PC-3 (cell line): ENCODE data around the gene RPS5. TPM values are rescaled to one million over a fixed set of nuclear protein-coding genes. Genes with fewer than 3 reads are reported as not detected.

Experiments
- ATAC-seq: fragments of 200-7000 bp; cut with Tn5 transposase; 2 replicates; pipeline ENCODE4 v1.9.1; 2020; ENCODE audit warnings: mild to moderate bottlenecking, moderate library complexity
- BruUV-seq: library from RNA; stranded (reverse); fragments of 400-500 nt; replicated peaks from 2 replicates; lab custom pipeline; 2021; lab: Mats Ljungman, UMichigan
- CTCF ChIA-PET: fragments of 300-600 bp; sonication (Branson Sonifier 250); formaldehyde crosslinking; loops from one replicate; lab custom pipeline; 2022; ENCODE audit warnings: antibody characterized with exemption; lab: Charles Lee
- POLR2A ChIA-PET: fragments of 300-600 bp; sonication (Branson Sonifier 250); formaldehyde crosslinking; loops from one replicate; lab custom pipeline; 2022; ENCODE audit warnings: antibody characterized with exemption; ENCODE audit not compliant: unreplicated experiment; lab: Charles Lee
- DNase-seq: peaks from one replicate; pipeline ENCODE4 v3.0.0-alpha.2; 2015
- H2AFZ ChIP-seq: fragments of 300-600 bp; sonication (generic); 2 replicates; pipeline ENCODE4 v1.6.0; 2016; ENCODE audit warnings: antibody characterized with exemption, low read length
- H3F3A ChIP-seq: fragments of 300-600 bp; sonication (generic); one replicate; pipeline ENCODE4 v1.6.0; 2017; ENCODE audit warnings: antibody characterized with exemption, low read length, control low read depth, mild to moderate bottlenecking; ENCODE audit not compliant: unreplicated experiment
- H3K27ac ChIP-seq: fragments of 300-600 bp; sonication (generic); 2 replicates; pipeline ENCODE4 v1.5.1; 2016; ENCODE audit warnings: mild to moderate bottlenecking, low read length
- H3K27me3 ChIP-seq: fragments of 300-600 bp; sonication (generic); 2 replicates; pipeline ENCODE4 v1.6.1; 2016; ENCODE audit warnings: low read length, mixed read lengths
- H3K36me3 ChIP-seq: fragments of 300-600 bp; sonication (generic); 2 replicates; pipeline ENCODE4 v1.6.1; 2016; ENCODE audit warnings: low read depth, mixed run types, low read length, mixed read lengths
- H3K4me1 ChIP-seq: fragments of 300-600 bp; sonication (generic); 2 replicates; pipeline ENCODE4 v1.5.1; 2016; ENCODE audit warnings: low read length; ENCODE audit not compliant: insufficient read depth
- H3K4me2 ChIP-seq: fragments of 300-600 bp; sonication (generic); 2 replicates; pipeline ENCODE4 v1.6.0; 2016; ENCODE audit warnings: low read length
- H3K4me3 ChIP-seq: fragments of 300-600 bp; sonication (generic); 2 replicates; pipeline ENCODE4 v1.5.1; 2016; ENCODE audit warnings: mild to moderate bottlenecking, low read length, mixed read lengths
- H3K79me2 ChIP-seq: fragments of 300-600 bp; sonication (generic); 2 replicates; pipeline ENCODE4 v1.6.1; 2017; ENCODE audit warnings: low read length, mixed read lengths
- H3K9ac ChIP-seq: fragments of 300-600 bp; sonication (generic); 2 replicates; pipeline ENCODE4 v1.6.0; 2016; ENCODE audit warnings: mild to moderate bottlenecking, low read length
- H3K9me2 ChIP-seq: fragments of 300-600 bp; sonication (generic); replicated peaks from 2 replicates; pipeline ENCODE4 v1.6.1; 2016; ENCODE audit warnings: mixed run types, low read length, mixed read lengths
- H3K9me3 ChIP-seq: fragments of 300-600 bp; sonication (generic); 2 replicates; pipeline ENCODE4 v1.6.1; 2016; ENCODE audit warnings: low read length, mixed read lengths
- H4K20me1 ChIP-seq: fragments of 300-600 bp; sonication (generic); 2 replicates; pipeline ENCODE4 v1.6.1; 2016; ENCODE audit warnings: low read length, mixed read lengths
- EZH2 ChIP-seq: fragments of 300-600 bp; sonication (generic); IDR thresholded peaks from one replicate; pipeline ENCODE4 v1.6.1; 2017; ENCODE audit warnings: antibody characterized with exemption, mild to moderate bottlenecking, low read length; ENCODE audit not compliant: unreplicated experiment
- EZH2phosphoT487 ChIP-seq: fragments of 300-600 bp; sonication (generic); IDR thresholded peaks from 2 replicates; pipeline ENCODE4 v1.6.1; 2018; ENCODE audit warnings: mild to moderate bottlenecking, antibody characterized with exemption, low read length, borderline replicate concordance
- intact Hi-C: fragments of 100-400 bp; cut with micrococcal nuclease; formaldehyde crosslinking; loops from 2 replicates; pipeline ENCODE4 v1.9.0; 2023
- total RNA-seq: library from RNA; depleted of rRNA; stranded (reverse); fragments of >200 nt; gene quantifications from 2 replicates; pipeline ENCODE4 v1.2.3, GENCODE V29; 2014
- TF ChIP-seq, protein P1 (sequence below): fragments of 300-600 bp; sonication (generic); conservative IDR thresholded peaks from 2 replicates; pipeline ENCODE4 v1.5.1; 2017; ENCODE audit warnings: antibody characterized with exemption, low read depth, mild to moderate bottlenecking, low read length

Gene RPS5
- total RNA-seq, 1 experiment from 2014 or later = 3,776 TPM

DNA sequence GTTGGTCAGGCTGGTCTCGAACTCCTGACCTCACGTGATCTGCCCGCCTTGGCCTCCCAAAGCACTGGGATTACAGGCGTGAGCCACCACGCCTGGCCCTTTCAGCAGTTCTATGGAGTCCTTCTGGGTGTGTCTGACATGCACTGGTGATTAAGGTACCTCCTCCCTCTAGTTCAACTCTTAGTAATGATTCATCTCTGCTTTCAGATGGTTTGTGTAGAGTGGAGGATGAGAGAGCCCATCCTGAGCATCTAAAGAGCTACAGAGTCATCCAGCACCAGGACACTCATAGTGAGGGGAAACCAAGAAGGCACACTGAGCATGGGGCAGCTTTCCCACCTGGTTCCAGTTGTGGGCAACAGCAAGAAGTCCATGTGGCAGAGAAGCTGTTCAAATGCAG is 29.5 kb downstream of the RPS5 start:
- H4K20me1 ChIP-seq = no peaks in the 10 kb centered on the region
- no TSS peak for BruUV-seq
- H3K4me2 ChIP-seq = no peak overlapping the region
- H3K27me3 ChIP-seq = no peaks in the 10 kb centered on the region
- H3K9me3 ChIP-seq = no peaks in the 10 kb centered on the region
- ATAC-seq (no peak), DNase-seq (no peak)
- H3F3A ChIP-seq = no peaks in the 10 kb centered on the region
- H3K4me3 ChIP-seq = no peak overlapping the region
- ChIA-PET POLR2A (no interaction called here), CTCF (no interaction called here)
- no peak overlapping the region for H3K9ac ChIP-seq
- H2AFZ ChIP-seq = no peak overlapping the region
- no peaks in the 10 kb centered on the region for H3K79me2 ChIP-seq
- intact Hi-C loops = no loop called here
- no peaks in the 10 kb centered on the region for H3K9me2 ChIP-seq
- no peak overlapping the region for H3K27ac ChIP-seq
- TF ChIP-seq, protein P1, sequence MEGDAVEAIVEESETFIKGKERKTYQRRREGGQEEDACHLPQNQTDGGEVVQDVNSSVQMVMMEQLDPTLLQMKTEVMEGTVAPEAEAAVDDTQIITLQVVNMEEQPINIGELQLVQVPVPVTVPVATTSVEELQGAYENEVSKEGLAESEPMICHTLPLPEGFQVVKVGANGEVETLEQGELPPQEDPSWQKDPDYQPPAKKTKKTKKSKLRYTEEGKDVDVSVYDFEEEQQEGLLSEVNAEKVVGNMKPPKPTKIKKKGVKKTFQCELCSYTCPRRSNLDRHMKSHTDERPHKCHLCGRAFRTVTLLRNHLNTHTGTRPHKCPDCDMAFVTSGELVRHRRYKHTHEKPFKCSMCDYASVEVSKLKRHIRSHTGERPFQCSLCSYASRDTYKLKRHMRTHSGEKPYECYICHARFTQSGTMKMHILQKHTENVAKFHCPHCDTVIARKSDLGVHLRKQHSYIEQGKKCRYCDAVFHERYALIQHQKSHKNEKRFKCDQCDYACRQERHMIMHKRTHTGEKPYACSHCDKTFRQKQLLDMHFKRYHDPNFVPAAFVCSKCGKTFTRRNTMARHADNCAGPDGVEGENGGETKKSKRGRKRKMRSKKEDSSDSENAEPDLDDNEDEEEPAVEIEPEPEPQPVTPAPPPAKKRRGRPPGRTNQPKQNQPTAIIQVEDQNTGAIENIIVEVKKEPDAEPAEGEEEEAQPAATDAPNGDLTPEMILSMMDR = no peak
- TF ChIP-seq EZH2 (no peak), EZH2phosphoT487 (no peak)
- no peaks in the 10 kb centered on the region for H3K4me1 ChIP-seq
- peaks cover 41% of the 10 kb centered on the region for H3K36me3 ChIP-seq

DNA sequence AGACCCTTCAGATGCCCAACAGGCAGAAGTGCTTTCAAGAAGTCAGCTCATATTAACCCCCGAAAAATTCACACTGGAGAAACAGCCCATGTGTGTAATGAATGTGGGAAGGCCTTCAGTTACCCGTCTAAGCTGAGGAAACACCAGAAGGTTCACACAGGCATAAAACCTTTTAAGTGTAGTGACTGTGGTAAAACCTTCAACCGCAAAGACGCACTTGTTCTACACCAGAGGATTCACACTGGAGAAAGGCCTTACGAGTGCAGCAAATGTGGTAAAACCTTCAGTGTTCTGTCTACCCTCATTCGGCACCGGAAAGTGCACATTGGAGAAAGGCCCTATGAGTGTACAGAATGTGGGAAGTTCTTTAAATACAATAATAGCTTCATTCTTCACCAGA is 30.0 kb downstream of the RPS5 start:
- TF ChIP-seq, protein P1 = no peak
- TF ChIP-seq EZH2phosphoT487 (no peak), EZH2 (no peak)
- intact Hi-C loops = no loop called here
- TSS peak; percentile 25 for BruUV-seq
- ATAC-seq = no peak
- no peak for DNase-seq
- H4K20me1 ChIP-seq = no peaks in the 10 kb centered on the region
- no peaks in the 10 kb centered on the region for H3K27me3 ChIP-seq
- no peak overlapping the region for H2AFZ ChIP-seq
- POLR2A ChIA-PET = no interaction called here
- H3K36me3 ChIP-seq = peaks cover 41% of the 10 kb centered on the region
- H3K9me3 ChIP-seq = no peaks in the 10 kb centered on the region
- H3K9ac ChIP-seq = no peak overlapping the region
- H3F3A ChIP-seq = no peaks in the 10 kb centered on the region
- no peak overlapping the region for H3K4me3 ChIP-seq
- no peak overlapping the region for H3K27ac ChIP-seq
- H3K4me2 ChIP-seq = no peak overlapping the region
- no peaks in the 10 kb centered on the region for H3K79me2 ChIP-seq
- CTCF ChIA-PET = no interaction called here
- H3K9me2 ChIP-seq = no peaks in the 10 kb centered on the region
- no peaks in the 10 kb centered on the region for H3K4me1 ChIP-seq

DNA sequence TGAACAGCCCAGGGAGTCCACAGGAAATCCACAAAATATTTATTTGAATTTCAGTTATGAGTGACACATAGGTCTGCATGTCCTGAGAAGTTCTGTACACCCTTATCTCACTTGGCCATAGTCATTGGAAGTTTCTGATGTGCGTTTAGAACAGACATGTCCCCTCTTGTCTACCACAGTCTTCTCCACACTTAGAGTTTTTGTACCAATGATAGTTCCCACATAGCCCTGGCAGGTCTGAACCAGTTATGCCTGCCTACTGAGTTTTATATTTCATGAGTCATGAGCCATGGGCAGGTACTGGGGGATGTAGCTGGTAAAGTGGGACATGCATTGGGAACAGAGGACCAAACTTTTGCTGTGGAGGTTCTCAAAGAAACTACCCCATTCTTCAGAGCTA is 41.5 kb downstream of the RPS5 start:
- Histone ChIP-seq H3K79me2 (no peaks in the 10 kb centered on the region), H3K27me3 (no peaks in the 10 kb centered on the region), H3K9ac (no peak overlapping the region), H3K9me3 (peaks cover 9% of the 10 kb centered on the region), H3K36me3 (peaks cover 18% of the 10 kb centered on the region), H3F3A (no peaks in the 10 kb centered on the region), H3K4me3 (no peak overlapping the region), H3K27ac (no peak overlapping the region), H2AFZ (no peak overlapping the region), H3K9me2 (no peaks in the 10 kb centered on the region), H4K20me1 (no peaks in the 10 kb centered on the region), H3K4me2 (no peak overlapping the region), H3K4me1 (no peaks in the 10 kb centered on the region)
- TF ChIP-seq EZH2phosphoT487 (no peak), EZH2 (no peak)
- TF ChIP-seq, protein P1 = no peak
- no TSS peak for BruUV-seq
- POLR2A ChIA-PET = no interaction called here
- ATAC-seq (no peak), DNase-seq (no peak)
- intact Hi-C loops = no loop called here
- CTCF ChIA-PET = no interaction called here
